GM19395 (cell line): ENCODE results near the gene GINS2.

ENCODE experiments used
- ATAC-seq: cut with Tn5 transposase; IDR thresholded peaks from one replicate; pipeline ENCODE4 v1.9.1; 2021; ENCODE audit warnings: mild to moderate bottlenecking, moderate library complexity; ENCODE audit not compliant: unreplicated experiment

The GINS2 gene

GRCh38 chr16:85688586-85689284 is at the start of gene GINS2:
TSS of gene GINS2 (minus strand) at chr16:85688954. CDS start at chr16:85688898, 56 bp downstream.
- ATAC-seq = peak; percentile 83

GRCh38 chr16:85736921-85737320 is 48.2 kb upstream of the GINS2 start:
- no peak for ATAC-seq

DNA sequence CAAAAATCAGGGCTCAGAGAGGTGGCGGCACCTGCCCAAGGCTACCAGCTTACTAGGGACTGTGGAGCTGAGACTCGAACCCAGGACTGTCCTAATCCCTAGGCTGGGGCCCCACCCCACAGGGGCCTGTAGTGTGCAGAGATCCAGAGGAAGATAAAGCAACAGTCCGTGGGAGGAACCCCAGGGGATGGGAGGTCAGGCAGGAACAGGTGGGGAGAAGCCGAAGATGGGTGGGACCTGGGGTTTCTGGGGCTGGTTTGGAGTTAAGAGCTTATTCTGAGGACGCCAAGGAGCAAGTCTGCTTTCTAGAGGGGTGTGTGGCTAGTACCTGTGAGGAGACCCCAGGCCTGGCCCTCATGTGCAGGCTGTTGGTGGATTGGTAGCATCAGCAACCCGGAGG is 47.2 kb upstream of the GINS2 start:
- no peak for ATAC-seq

GRCh38 chr16:85735225-85735635 is 46.5 kb upstream of the GINS2 start:
- peak; percentile 87 for ATAC-seq

GRCh38 chr16:85734311-85735017 is 45.7 kb upstream of the GINS2 start:
- no peak for ATAC-seq

DNA sequence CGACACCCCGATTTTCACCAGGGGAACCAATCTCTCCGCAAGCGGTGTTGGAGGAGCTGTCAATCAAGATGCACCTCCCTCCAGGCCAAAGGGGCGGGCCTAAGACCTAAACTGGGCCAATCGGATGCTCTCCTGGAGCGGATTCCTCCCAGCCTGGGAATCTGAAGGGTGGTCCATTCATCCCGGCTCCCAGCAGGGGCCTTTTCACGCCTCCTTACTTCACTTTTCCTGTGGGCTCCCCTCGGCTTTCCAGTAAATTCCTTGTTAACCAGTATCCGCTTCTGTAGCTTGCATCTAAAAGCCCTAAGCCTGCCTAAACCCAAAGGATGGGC is 45.1 kb upstream of the GINS2 start:
- no peak for ATAC-seq

GRCh38 chr16:85733155-85733838 is 44.5 kb upstream of the GINS2 start:
- no peak for ATAC-seq

- no peak for ATAC-seq
Measured at GRCh38 chr16:85731179-85731578, 42.4 kb upstream of the GINS2 start.

GRCh38 chr16:85730186-85730465 is 41.4 kb upstream of the GINS2 start:
- no peak for ATAC-seq

DNA sequence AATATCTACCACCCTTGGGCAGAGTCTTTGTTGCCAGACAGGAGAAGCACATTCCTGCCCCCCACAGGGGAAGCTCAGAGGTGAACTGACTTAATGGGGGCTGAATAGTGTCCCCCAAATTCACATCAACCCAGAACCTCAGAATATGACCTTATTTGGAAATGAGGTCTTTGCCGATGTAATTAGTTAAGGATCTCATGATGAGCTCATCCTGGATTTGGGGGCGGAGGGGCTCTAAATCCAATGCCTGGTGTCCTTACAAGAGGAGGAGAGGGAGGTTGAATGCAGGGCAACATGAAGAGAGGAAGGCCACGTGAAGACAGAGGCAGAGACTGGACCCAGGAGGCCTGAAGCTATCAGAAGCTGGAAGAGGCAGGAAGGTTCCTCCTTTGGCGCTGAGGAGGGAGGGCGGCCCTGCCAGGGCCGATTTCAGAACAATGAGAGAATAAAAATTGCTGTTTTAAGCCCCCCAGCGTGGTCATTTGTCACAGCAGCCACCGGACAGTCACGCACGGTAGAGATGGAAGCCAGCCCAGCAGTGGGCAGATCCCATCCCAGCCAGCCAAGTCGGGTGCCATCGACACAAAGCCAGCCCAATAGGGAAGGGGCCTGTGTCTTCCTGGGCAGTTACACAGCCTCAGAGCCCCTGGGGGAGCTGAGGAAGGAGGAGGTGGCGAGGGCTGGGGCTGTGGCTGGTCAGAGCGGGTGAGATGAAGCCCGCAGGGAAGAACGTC is 40.9 kb upstream of the GINS2 start:
- ATAC-seq = no peak

DNA sequence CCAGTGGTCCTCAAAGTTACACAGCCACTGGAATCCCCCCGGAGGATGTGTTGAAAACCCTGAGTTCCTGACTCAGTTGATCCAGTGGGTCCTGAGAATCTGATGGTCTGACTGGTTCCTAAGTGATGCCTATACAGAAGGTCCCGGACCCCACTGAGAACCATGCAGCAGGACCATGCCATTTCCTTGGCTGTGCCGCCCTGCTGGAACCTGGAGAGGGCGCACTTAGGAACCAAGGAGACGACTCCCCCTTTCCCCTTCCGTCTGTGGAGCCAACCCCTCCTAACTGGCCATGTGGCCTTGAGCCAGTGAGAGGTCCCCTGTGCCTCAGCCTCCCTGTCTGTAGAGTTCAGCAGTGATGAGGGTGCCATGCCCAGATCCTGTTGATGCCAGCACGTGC is 40.1 kb upstream of the GINS2 start:
- ATAC-seq = no peak

DNA sequence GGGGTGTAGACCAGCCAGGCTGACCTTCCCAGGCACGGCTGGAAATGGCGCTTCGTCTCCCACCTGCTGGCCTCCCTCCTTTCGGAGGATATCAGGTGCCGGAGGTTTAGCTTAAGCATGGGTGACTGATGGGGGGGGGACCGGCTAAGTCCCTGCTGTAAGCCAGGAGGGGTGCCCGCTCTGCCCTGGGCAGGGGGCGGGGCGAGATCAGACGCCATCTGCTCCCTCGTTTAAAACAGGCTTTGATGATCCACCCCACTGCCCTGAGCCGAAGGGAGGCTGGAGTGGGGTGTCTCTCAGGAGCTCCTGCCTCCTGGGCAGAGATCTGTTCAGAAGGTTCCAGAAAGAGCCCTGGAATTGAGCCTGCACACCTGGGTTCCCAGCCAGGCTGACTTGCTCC is 36.2 kb upstream of the GINS2 start:
- ATAC-seq = no peak

GRCh38 chr16:85724126-85724879 is 35.5 kb upstream of the GINS2 start:
- no peak for ATAC-seq

GRCh38 chr16:85722128-85722893 is 33.6 kb upstream of the GINS2 start:
- no peak for ATAC-seq

- ATAC-seq = no peak
Measured at GRCh38 chr16:85720302-85720637, 31.5 kb upstream of the GINS2 start.

DNA sequence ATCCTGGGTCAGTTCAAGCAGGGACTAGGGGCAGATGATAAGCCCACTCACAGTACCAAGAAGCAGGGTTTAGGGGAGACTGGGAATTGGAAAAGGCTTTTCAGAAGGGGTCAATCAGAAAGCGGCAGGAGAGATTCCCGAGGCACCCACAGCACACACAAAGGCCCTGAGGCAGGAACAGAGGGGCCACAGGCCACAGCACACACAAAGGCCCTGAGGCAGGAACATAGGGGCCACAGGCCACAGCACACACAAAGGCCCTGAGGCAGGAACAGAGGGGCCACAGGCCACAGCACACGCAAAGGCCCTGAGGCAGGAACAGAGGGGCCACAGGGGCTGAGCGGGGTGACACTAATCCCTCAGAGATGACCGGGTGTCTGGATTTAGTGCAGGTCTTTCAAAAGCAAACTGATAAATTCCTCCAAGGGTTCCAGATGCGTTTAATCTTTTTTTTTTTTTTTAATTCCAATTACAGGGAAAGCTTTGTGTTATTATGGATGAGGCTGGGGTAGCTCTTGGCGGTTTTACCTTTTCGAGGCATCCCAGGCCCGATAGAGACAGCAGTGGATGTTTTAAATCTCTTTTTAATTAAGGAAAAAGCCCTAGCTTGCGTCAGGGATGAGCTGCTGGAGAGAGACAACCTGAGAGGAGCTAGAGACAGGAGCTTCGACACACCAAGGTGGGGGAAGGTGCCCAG is 31.0 kb upstream of the GINS2 start:
- ATAC-seq = no peak

- no peak for ATAC-seq
Measured at GRCh38 chr16:85718682-85719081, 29.9 kb upstream of the GINS2 start.

DNA sequence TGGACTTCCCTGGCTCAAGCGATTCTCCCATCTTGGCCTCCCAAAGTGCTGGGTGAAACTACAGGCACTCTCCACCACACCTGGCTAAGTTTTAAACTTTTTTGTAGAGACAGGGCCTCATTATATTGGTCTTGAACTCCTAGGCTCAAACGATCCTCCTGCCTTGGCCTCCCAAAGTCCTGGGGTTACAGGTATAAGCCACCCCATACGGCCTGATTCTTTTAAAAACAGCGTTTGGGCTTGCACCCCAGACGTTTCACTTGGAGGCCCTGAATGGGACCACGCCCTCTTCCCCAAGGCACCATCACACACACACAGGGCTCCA is 29.4 kb upstream of the GINS2 start:
- ATAC-seq = no peak

DNA sequence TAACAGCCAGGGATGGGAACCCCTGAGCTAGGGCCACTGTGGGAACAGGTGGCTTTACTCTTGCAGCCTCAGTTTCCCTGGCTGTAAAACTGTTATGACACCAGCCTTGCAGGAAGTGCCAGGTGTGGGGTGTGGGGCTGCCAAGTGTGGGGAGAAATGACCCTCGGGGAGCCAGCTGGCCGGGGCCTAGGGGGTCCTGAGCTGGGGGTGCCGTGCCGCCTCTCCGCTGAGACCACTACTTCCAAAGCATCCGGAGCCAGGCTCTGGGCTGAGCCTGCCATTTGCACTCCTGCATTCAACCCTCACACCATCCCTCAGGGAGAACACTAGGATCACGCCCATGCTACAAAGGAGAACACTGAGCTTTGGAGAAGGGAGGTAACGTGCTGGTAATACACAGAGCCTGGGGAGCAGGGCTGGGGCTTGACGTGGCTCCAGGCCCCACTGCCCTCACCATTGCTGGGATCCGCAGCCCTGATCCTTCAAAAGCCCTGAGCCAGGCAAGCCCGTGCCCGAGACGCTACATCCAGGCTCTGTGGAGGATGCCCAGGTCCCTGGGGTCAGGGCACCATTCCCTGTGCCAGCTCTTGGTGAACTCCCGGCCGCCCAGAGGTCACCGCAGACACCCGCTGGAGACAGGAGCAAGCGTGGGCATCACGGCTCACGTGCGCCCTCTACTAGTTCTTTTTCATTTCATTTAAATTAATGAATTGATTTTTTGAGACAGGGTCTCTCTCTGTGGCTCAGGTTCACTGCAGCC is 28.8 kb upstream of the GINS2 start:
- no peak for ATAC-seq
